Mesodermal cell (in vitro differentiated cells): Measurements from ENCODE around the gene IFT80. TPM values are rescaled to one million over a fixed set of nuclear protein-coding genes. Genes with fewer than 3 reads are reported as not detected.

ENCODE experiments used
- H3K27ac ChIP-seq: 2 replicates; pipeline ENCODE4 v1.7.0; 2013; ENCODE audit warnings: mild to moderate bottlenecking, low read depth, low read length, moderate library complexity; ENCODE audit not compliant: severe bottlenecking
- H3K36me3 ChIP-seq: 2 replicates; pipeline ENCODE4 v1.7.1; 2013; ENCODE audit warnings: mild to moderate bottlenecking, low read length, moderate library complexity; ENCODE audit not compliant: control insufficient read depth, insufficient read depth
- H3K4me1 ChIP-seq: one replicate; pipeline ENCODE4 v1.7.1; 2013; ENCODE audit warnings: mild to moderate bottlenecking, low read length; ENCODE audit not compliant: insufficient read depth, control insufficient read depth, poor library complexity, severe bottlenecking
- H3K4me3 ChIP-seq: 2 replicates; pipeline ENCODE4 v1.7.0; 2013; ENCODE audit warnings: low read length, control low read depth, mild to moderate bottlenecking; ENCODE audit not compliant: insufficient read depth, poor library complexity, severe bottlenecking; ENCODE audit errors: extremely low read depth
- H3K9me3 ChIP-seq: 2 replicates; pipeline ENCODE4 v1.7.1; 2013; ENCODE audit warnings: mild to moderate bottlenecking, low read length, moderate library complexity; ENCODE audit not compliant: control insufficient read depth
- WGBS, 2 experiments: methylation state at CpG; one replicate each; pipeline ENCODE4 v1.1.5; 2013; ENCODE audit warnings: missing lambda C conversion rate in 2 of 2; ENCODE audit not compliant: insufficient coverage in 2 of 2; 5-methylcytosine and 5-hydroxymethylcytosine counted together
- polyA plus RNA-seq, 2 experiments: library from polyadenylated mRNA; stranded (reverse); fragments of 50-300 nt; gene quantifications; one replicate each; pipeline ENCODE4 v1.2.3, GENCODE V29; 2013

IFT80 gene
- polyA plus RNA-seq (2013, experiment 1 of 2), result 32.7 TPM
- polyA plus RNA-seq (2013, experiment 2 of 2), result 41.4 TPM

DNA sequence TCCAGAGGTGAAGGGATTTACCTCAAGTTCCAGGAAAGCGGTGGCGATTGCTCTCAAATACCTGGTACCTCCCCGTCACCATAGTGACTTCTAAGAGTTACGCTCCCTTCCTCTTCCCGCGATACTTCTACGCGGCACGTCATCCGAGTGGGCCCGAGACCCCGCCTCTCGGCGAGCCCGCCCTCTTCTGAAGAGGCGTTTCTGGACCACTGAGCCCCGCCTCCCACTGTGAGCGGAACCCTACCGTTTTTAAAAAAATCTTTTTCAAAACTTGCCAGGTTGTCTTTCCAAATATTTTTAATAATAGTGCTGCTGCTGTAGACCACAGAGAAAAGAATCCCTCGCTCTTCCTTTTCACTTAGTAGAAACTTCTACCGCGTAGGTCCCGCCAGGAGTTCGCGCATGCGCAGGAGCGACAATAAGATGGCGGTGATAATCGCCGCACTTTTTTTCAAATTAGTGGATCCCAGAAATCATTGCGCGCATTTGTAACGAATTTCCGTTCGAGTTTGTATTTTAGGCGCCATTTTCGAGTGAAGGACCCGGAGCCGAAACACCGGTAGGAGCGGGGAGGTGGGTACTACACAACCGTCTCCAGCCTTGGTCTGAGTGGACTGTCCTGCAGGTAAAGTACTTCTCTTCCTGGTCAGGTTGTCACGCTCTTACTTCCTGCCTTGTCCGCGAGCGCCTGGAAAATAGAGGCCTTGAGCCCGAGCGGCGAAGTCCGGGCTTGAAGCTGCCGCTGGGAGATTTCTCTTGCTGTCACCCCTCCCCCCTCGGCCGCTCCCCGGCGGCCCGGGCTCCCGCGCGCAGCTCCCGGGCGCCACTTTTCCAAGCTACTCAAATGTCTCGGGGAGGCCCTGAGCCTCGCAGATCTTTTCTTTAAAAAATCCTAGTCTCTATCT is at the start of gene IFT80, which contains the start of gene SMC4:
TSS of gene IFT80 (minus strand) at position 101 of the 905 bp plus-strand sequence. CDS start 14,625 bp downstream, outside the sequence.
TSS of gene SMC4 (plus strand) at position 526 of the 905 bp plus-strand sequence. CDS start 1,177 bp downstream, outside the sequence.
- H3K9me3 ChIP-seq, result no peaks in the 10 kb centered on the region
- H3K4me1 ChIP-seq, result no peaks in the 10 kb centered on the region
- WGBS, 2 experiments, result 0% methylated on average over 38 to 61 of the region's 63 CpGs
- H3K27ac ChIP-seq, result peak within 1 kb of the TSS; percentile 92
- H3K4me3 ChIP-seq, result peak within 1 kb of the TSS; percentile 98
- H3K36me3 ChIP-seq, result peaks cover 9% of the 10 kb centered on the region

DNA sequence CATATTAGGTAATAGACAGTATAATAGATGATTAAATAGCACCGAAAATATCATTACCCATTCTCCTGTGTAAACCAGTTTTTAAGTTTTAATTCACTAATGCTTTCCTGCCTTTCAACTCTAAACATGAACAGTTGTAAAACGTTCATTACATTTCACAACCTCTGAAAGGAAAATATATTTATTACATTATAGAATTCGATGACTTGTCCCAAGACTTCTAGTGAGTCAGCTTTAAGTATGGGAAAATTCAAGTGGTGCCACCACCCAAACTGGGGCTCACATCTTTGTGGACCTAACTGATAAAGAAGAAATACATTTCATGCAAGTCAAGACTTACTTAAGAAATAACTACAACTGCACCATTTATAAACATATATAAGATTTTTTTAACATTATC is 48.5 kb upstream of the IFT80 start:
- Histone ChIP-seq H3K4me3 (peak overlapping the region; percentile 84), H3K27ac (no peak overlapping the region), H3K4me1 (peaks cover 9% of the 10 kb centered on the region), H3K9me3 (peaks cover 8% of the 10 kb centered on the region), H3K36me3 (peaks cover 41% of the 10 kb centered on the region)
- no CpG with 5 or more reads among the region's 3 CpGs for WGBS, 2 experiments

- Histone ChIP-seq H3K9me3 (peaks cover 8% of the 10 kb centered on the region), H3K4me3 (no peak overlapping the region), H3K4me1 (peaks cover 7% of the 10 kb centered on the region), H3K27ac (no peak overlapping the region), H3K36me3 (peaks cover 46% of the 10 kb centered on the region)
- WGBS, 2 experiments, result 98 to 100% methylated on average over 5 to 10 of the region's 13 CpGs
Measured at GRCh38 chr3:160446522-160447056, 47.6 kb upstream of the IFT80 start.

- 80% methylated on average over 1 of the region's 1 CpG; no CpG with 5 or more reads in 1 of the 2 experiments for WGBS, 2 experiments
- H3K27ac ChIP-seq, result no peak overlapping the region
- peaks cover under 1% of the 10 kb centered on the region for H3K4me1 ChIP-seq
- H3K4me3 ChIP-seq, result no peak overlapping the region
- H3K9me3 ChIP-seq, result peaks cover 8% of the 10 kb centered on the region
- peaks cover 53% of the 10 kb centered on the region for H3K36me3 ChIP-seq
Measured at GRCh38 chr3:160445854-160446253, 46.8 kb upstream of the IFT80 start.

DNA sequence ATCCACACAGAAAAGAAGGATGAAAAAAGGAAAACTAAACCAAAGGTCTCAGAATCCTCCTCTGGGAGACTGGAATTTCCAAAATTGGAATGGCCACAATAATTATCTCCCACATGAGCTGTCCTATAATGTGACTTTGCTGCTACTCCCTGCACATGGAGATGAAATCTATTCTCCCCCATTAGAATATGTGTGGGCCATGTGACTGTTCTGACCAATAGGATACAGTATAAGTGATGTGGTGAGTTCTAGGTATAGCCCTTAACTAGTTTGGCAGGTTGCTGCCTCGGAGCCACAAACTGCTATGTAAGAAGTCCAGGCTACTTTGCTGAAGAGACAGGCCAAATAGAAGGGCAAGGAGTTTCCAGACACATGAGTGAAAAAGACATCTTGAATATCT is 45.4 kb upstream of the IFT80 start:
- Histone ChIP-seq H3K36me3 (peaks cover 56% of the 10 kb centered on the region), H3K27ac (no peak overlapping the region), H3K9me3 (peaks cover 8% of the 10 kb centered on the region), H3K4me1 (no peaks in the 10 kb centered on the region), H3K4me3 (no peak overlapping the region)
- 86 to 100% methylated on average over 1 of the region's 1 CpG for WGBS, 2 experiments

DNA sequence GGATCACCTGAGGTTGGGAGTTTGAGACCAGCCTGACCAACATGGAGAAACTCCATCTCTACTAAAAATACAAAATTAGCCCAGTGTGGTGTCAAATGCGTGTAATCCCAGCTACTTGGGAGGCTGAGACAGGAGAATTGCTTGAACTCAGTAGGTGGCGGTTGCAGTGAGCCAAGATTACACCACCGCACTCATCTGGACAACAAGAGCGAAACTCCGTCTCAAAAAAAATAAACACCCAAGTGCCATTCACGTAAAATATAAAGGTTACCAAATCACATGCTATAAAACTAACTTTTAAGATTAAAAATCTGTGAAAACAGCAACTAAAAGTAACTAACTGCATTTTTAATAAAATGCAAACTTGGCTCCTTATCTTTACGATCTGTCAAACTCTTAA is 41.7 kb upstream of the IFT80 start:
- Histone ChIP-seq H3K36me3 (peaks cover 72% of the 10 kb centered on the region), H3K4me3 (no peak overlapping the region), H3K9me3 (peaks cover 5% of the 10 kb centered on the region), H3K4me1 (peaks cover 5% of the 10 kb centered on the region), H3K27ac (no peak overlapping the region)
- 88 to 92% methylated on average over 4 to 6 of the region's 7 CpGs for WGBS, 2 experiments

DNA sequence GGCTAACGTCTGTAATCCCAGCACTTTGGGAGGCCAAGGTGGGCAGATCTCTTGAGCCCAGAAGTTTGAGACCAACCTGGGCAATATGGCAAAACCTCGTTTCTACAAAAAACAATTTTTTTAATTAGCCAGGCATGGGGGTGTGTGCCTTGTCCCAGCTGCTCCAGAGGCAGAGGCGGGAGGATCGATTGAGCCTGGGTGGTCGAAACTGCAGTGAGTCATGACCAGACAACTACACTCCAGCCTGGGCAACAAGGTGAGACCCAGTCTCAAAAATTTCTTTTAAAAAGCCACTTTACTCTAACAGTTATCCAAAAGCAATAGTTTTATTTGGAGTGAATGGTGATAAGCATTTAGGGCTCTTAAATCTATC is 38.0 kb upstream of the IFT80 start:
- H3K36me3 ChIP-seq, result peaks cover 62% of the 10 kb centered on the region
- H3K4me3 ChIP-seq, result no peak overlapping the region
- peaks cover 5% of the 10 kb centered on the region for H3K4me1 ChIP-seq
- no peak overlapping the region for H3K27ac ChIP-seq
- H3K9me3 ChIP-seq, result no peaks in the 10 kb centered on the region
- WGBS, 2 experiments, result 80 to 94% methylated on average over 2 to 5 of the region's 5 CpGs

GRCh38 chr3:160435747-160436146 is 36.7 kb upstream of the IFT80 start:
- no peak overlapping the region for H3K27ac ChIP-seq
- H3K9me3 ChIP-seq, result no peaks in the 10 kb centered on the region
- peaks cover 63% of the 10 kb centered on the region for H3K36me3 ChIP-seq
- no peak overlapping the region for H3K4me3 ChIP-seq
- peaks cover 5% of the 10 kb centered on the region for H3K4me1 ChIP-seq
- WGBS, 2 experiments, result no CpG with 5 or more reads among the region's 1 CpG

GRCh38 chr3:160435095-160435494 is 36.1 kb upstream of the IFT80 start:
- peaks cover 64% of the 10 kb centered on the region for H3K36me3 ChIP-seq
- WGBS, 2 experiments, result 95 to 100% methylated on average over 2 of the region's 2 CpGs
- no peak overlapping the region for H3K27ac ChIP-seq

GRCh38 chr3:160434071-160434470 is 35.0 kb upstream of the IFT80 start:
- H3K4me1 ChIP-seq, result peaks cover 5% of the 10 kb centered on the region
- H3K4me3 ChIP-seq, result no peak overlapping the region
- H3K36me3 ChIP-seq, result peaks cover 74% of the 10 kb centered on the region
- 87 to 94% methylated on average over 1 to 2 of the region's 2 CpGs for WGBS, 2 experiments
- no peak overlapping the region for H3K27ac ChIP-seq
- no peaks in the 10 kb centered on the region for H3K9me3 ChIP-seq

More at GRCh38 chr3:160435095-160435494, 36.1 kb upstream of the IFT80 start:
- Histone ChIP-seq H3K4me3 (no peak overlapping the region), H3K4me1 (peaks cover 5% of the 10 kb centered on the region), H3K9me3 (no peaks in the 10 kb centered on the region)
